H9 (cell line): ENCODE data around the gene EPO. TPM values are rescaled to one million over a fixed set of nuclear protein-coding genes. Genes with fewer than 3 reads are reported as not detected.

Experiments
- DNase-seq: peaks from one replicate; pipeline ENCODE4 v3.0.0-alpha.2; 2017
- H2AFZ ChIP-seq: one replicate; pipeline ENCODE4 v1.6.1; 2013; ENCODE audit warnings: mild to moderate bottlenecking, low read length, control low read depth, moderate library complexity
- H2AK5ac ChIP-seq: 2 replicates; pipeline ENCODE4 v1.6.1; 2013; ENCODE audit warnings: low read length, control low read depth, mixed read lengths; ENCODE audit not compliant: insufficient read length
- H2BK120ac ChIP-seq: one replicate; pipeline ENCODE4 v1.6.1; 2013; ENCODE audit warnings: low read depth, mild to moderate bottlenecking, low read length, control low read depth, inconsistent platforms; ENCODE audit not compliant: poor library complexity, severe bottlenecking
- H2BK12ac ChIP-seq: 2 replicates; pipeline ENCODE4 v1.6.1; 2013; ENCODE audit warnings: low read length, control low read depth, mixed read lengths, low read depth; ENCODE audit not compliant: insufficient read length
- H2BK15ac ChIP-seq: 2 replicates; pipeline ENCODE4 v1.6.1; 2013; ENCODE audit warnings: low read depth, low read length, control low read depth
- H2BK20ac ChIP-seq: one replicate; pipeline ENCODE4 v1.6.1; 2013; ENCODE audit warnings: low read depth, mild to moderate bottlenecking, low read length, control low read depth, inconsistent platforms; ENCODE audit not compliant: poor library complexity, severe bottlenecking
- H2BK5ac ChIP-seq: 2 replicates; pipeline ENCODE4 v1.6.1; 2013; ENCODE audit warnings: low read length, control low read depth, mixed read lengths; ENCODE audit not compliant: insufficient read length
- H3K14ac ChIP-seq: 2 replicates; pipeline ENCODE4 v1.6.1; 2013; ENCODE audit warnings: low read length, control low read depth; ENCODE audit not compliant: insufficient read depth
- H3K18ac ChIP-seq: 2 replicates; pipeline ENCODE4 v1.6.1; 2013; ENCODE audit warnings: low read depth, mild to moderate bottlenecking, mixed read lengths, low read length, control low read depth; ENCODE audit not compliant: insufficient read length
- H3K23ac ChIP-seq: 2 replicates; pipeline ENCODE4 v1.6.1; 2013; ENCODE audit warnings: low read length, control low read depth, mixed read lengths, low read depth; ENCODE audit not compliant: insufficient read length
- H3K23me2 ChIP-seq: 2 replicates; pipeline ENCODE4 v1.6.1; 2013; ENCODE audit warnings: low read depth, mild to moderate bottlenecking, mixed read lengths, low read length, control low read depth; ENCODE audit not compliant: insufficient read length, poor library complexity, severe bottlenecking
- H3K27ac ChIP-seq: 2 replicates; pipeline ENCODE4 v1.5.1; 2013; ENCODE audit warnings: low read length, control low read depth, mixed read lengths, low read depth; ENCODE audit not compliant: insufficient read length
- H3K27me3 ChIP-seq: 2 replicates; pipeline ENCODE4 v1.6.1; 2013; ENCODE audit warnings: low read length, control low read depth, inconsistent platforms; ENCODE audit not compliant: insufficient read depth
- H3K4ac ChIP-seq: 2 replicates; pipeline ENCODE4 v1.6.1; 2013; ENCODE audit warnings: low read depth, mild to moderate bottlenecking, control low read depth, inconsistent platforms, low read length, moderate library complexity
- H3K4me1 ChIP-seq: 2 replicates; pipeline ENCODE4 v1.6.1; 2013; ENCODE audit warnings: low read length, control low read depth, inconsistent platforms; ENCODE audit not compliant: insufficient read depth
- H3K4me2 ChIP-seq: 2 replicates; pipeline ENCODE4 v1.6.1; 2013; ENCODE audit warnings: low read length, control low read depth, mixed read lengths; ENCODE audit not compliant: insufficient read length, insufficient read depth
- H3K56ac ChIP-seq: 2 replicates; pipeline ENCODE4 v1.6.1; 2013; ENCODE audit warnings: low read depth, mild to moderate bottlenecking, mixed read lengths, low read length, control low read depth; ENCODE audit not compliant: insufficient read length
- H3K79me1 ChIP-seq: 2 replicates; pipeline ENCODE4 v1.6.1; 2013; ENCODE audit warnings: low read depth, mild to moderate bottlenecking, moderate library complexity, low read length, control low read depth, inconsistent platforms; ENCODE audit not compliant: insufficient read depth, poor library complexity, severe bottlenecking
- H3K79me2 ChIP-seq: 2 replicates; pipeline ENCODE4 v1.6.1; 2013; ENCODE audit warnings: low read length, control low read depth, inconsistent platforms; ENCODE audit not compliant: insufficient read depth
- H3K9ac ChIP-seq: 2 replicates; pipeline ENCODE4 v1.6.1; 2013; ENCODE audit warnings: low read length, control low read depth, mixed read lengths; ENCODE audit not compliant: insufficient read length; ENCODE audit errors: extremely low read depth
- H3K9me3 ChIP-seq: one replicate; pipeline ENCODE4 v1.6.1; 2013; ENCODE audit warnings: low read depth, low read length, inconsistent platforms; ENCODE audit not compliant: control insufficient read depth
- H3T11ph ChIP-seq: one replicate; pipeline ENCODE4 v1.6.1; 2013; ENCODE audit warnings: mild to moderate bottlenecking, low read length, control low read depth, inconsistent platforms
- H4K20me1 ChIP-seq: one replicate; pipeline ENCODE4 v1.6.1; 2013; ENCODE audit not compliant: control insufficient read depth, insufficient read length, insufficient read depth
- H4K5ac ChIP-seq: 2 replicates; pipeline ENCODE4 v1.6.1; 2013; ENCODE audit warnings: low read depth, mild to moderate bottlenecking, mixed read lengths, low read length, control low read depth; ENCODE audit not compliant: insufficient read length
- H4K8ac ChIP-seq: replicated peaks from 2 replicates; pipeline ENCODE4 v1.6.1; 2013; ENCODE audit warnings: low read length, control low read depth, mixed read lengths, low read depth; ENCODE audit not compliant: insufficient read length
- H4K91ac ChIP-seq: 2 replicates; pipeline ENCODE4 v1.6.1; 2013; ENCODE audit warnings: low read depth, mild to moderate bottlenecking, moderate library complexity, mixed read lengths, low read length, control low read depth; ENCODE audit not compliant: insufficient read length
- H3K27ac Mint-ChIP-seq, 3 experiments: 2 replicates in 2 of 3; 3 replicates in 1 of 3; pipeline ENCODE4 v1.8.0; 2020 to 2021; ENCODE audit warnings: mixed read lengths in 3 of 3, mild to moderate bottlenecking in 1 of 3, moderate library complexity in 1 of 3
- H3K27me3 Mint-ChIP-seq: 2 replicates; pipeline ENCODE4 v1.8.0; 2021; ENCODE audit warnings: low read depth, mild to moderate bottlenecking, moderate library complexity, mixed read lengths
- H3K36me3 Mint-ChIP-seq, 3 experiments: 2 replicates in 2 of 3; 3 replicates in 1 of 3; pipeline ENCODE4 v1.8.0; 2020 to 2021; ENCODE audit warnings: low read depth in 3 of 3, mixed read lengths in 3 of 3; ENCODE audit not compliant: insufficient read depth in 1 of 3
- H3K4me1 Mint-ChIP-seq, 2 experiments: 2 replicates each; pipeline ENCODE4 v1.8.0; 2020; ENCODE audit warnings: mixed read lengths in 2 of 2
- H3K4me3 Mint-ChIP-seq, 2 experiments: 2 replicates in 1 of 2; 3 replicates in 1 of 2; pipeline ENCODE4 v1.8.0; 2020 to 2021; ENCODE audit warnings: mild to moderate bottlenecking in 2 of 2, mixed read lengths in 2 of 2, moderate library complexity in 1 of 2
- H3K9me3 Mint-ChIP-seq, 2 experiments: 2 replicates in 1 of 2; 3 replicates in 1 of 2; pipeline ENCODE4 v1.8.0; 2020; ENCODE audit warnings: mild to moderate bottlenecking in 2 of 2, mixed read lengths in 2 of 2, moderate library complexity in 1 of 2
- CTCF ChIP-seq: fragments of 200-600 bp; sonication (generic); conservative IDR thresholded peaks from 3 replicates; pipeline ENCODE4 v1.8.0; 2021; ENCODE audit warnings: antibody characterized with exemption, mild to moderate bottlenecking
- WGBS: extraction: QIAGEN DNeasy Blood & Tissue Kit; methylation state at CpG from one replicate; pipeline ENCODE4 v1.1.7; 2013; ENCODE audit warnings: missing lambda C conversion rate, low lambda C conversion rate, mixed read lengths; ENCODE audit not compliant: insufficient read length; ENCODE audit errors: extremely low coverage; 5-methylcytosine and 5-hydroxymethylcytosine counted together
- total RNA-seq: library from RNA; stranded (reverse); gene quantifications from 2 replicates; pipeline ENCODE4 v1.2.1, GENCODE V29; 2021

The EPO gene
- total RNA-seq, 1 experiment from 2014 or later = 0.44 TPM

- H2AFZ ChIP-seq = no peak within 1 kb of the TSS
- H2AK5ac ChIP-seq = no peak within 1 kb of the TSS
- Mint-ChIP-seq H3K36me3 (peaks cover 8 to 16% (median 16%) of the 10 kb centered on the region in 3 experiments; a peak in 6 of 7 replicates), H3K27ac (peak within 1 kb of the TSS; percentile 98 to 100 (median 99)), H3K27me3 (peaks cover 36% of the 10 kb centered on the region), H3K9me3 (no peaks in the 10 kb centered on the region), H3K4me1 (peaks cover 4 to 7% of the 10 kb centered on the region in 2 experiments; a peak in 3 of 4 replicates), H3K4me3 (peak within 1 kb of the TSS; percentile 83 to 92)
- H2BK15ac ChIP-seq = no peak within 1 kb of the TSS
- peak; percentile 99 for DNase-seq
- H4K5ac ChIP-seq = peak within 1 kb of the TSS; percentile 23
- peak within 1 kb of the TSS; percentile 30 for H2BK5ac ChIP-seq
- H3K23me2 ChIP-seq = peaks cover 20% of the 10 kb centered on the region
- H3K4me2 ChIP-seq = peak within 1 kb of the TSS; percentile 75
- no peak within 1 kb of the TSS for H4K91ac ChIP-seq
- no peaks in the 10 kb centered on the region for H3K4me1 ChIP-seq
- no peaks in the 10 kb centered on the region for H3K79me1 ChIP-seq
- H3K27me3 ChIP-seq = no peaks in the 10 kb centered on the region
- no peaks in the 10 kb centered on the region for H3K9me3 ChIP-seq
- no peak within 1 kb of the TSS for H3K4ac ChIP-seq
- H3K14ac ChIP-seq = peak within 1 kb of the TSS; percentile 92
- H4K8ac ChIP-seq = no peak within 1 kb of the TSS
- H3K9ac ChIP-seq = peak within 1 kb of the TSS; percentile 78
- H2BK12ac ChIP-seq = peak within 1 kb of the TSS; percentile 12
- H3K79me2 ChIP-seq = no peaks in the 10 kb centered on the region
- WGBS = no CpG with 5 or more reads among the region's 65 CpGs
- no peak within 1 kb of the TSS for H2BK120ac ChIP-seq
- H2BK20ac ChIP-seq = no peak within 1 kb of the TSS
- H3K18ac ChIP-seq = peak within 1 kb of the TSS; percentile 95
- TF ChIP-seq CTCF = no peak
- H3K23ac ChIP-seq = no peak within 1 kb of the TSS
- H3K56ac ChIP-seq = no peak within 1 kb of the TSS
- H3T11ph ChIP-seq = no peak within 1 kb of the TSS
- H3K27ac ChIP-seq = peak within 1 kb of the TSS; percentile 86
- no peaks in the 10 kb centered on the region for H4K20me1 ChIP-seq
Observed at GRCh38 chr7:100673302-100673941, 46.8 kb upstream of the EPO start, which contains the start of gene GNB2. TSS of gene GNB2 (plus strand) at chr7:100673740. CDS start at chr7:100676266, 2,526 bp downstream.
